OCI-LY1 (cell line): Measurements from ENCODE around the gene LTN1.

ENCODE experiments used
- H2AFZ ChIP-seq: fragments of 200-600 bp; sonication (generic), shearing (Covaris generic); 2 replicates; pipeline ENCODE4 v1.6.0; 2014; ENCODE audit warnings: antibody characterized with exemption, mild to moderate bottlenecking, low read length
- H3F3A ChIP-seq: fragments of 200-600 bp; sonication (generic), shearing (Covaris generic); 2 replicates; pipeline ENCODE4 v1.6.0; 2014; ENCODE audit warnings: mild to moderate bottlenecking, antibody characterized with exemption, low read length, moderate library complexity; ENCODE audit not compliant: insufficient read depth
- H3K27ac ChIP-seq: fragments of 200-600 bp; sonication (generic); 2 replicates; pipeline ENCODE4 v1.5.1; 2014; ENCODE audit warnings: low read length, mixed run types, mild to moderate bottlenecking, low read depth; ENCODE audit not compliant: poor library complexity, severe bottlenecking
- H3K27me3 ChIP-seq: fragments of 200-600 bp; sonication (generic); 2 replicates; pipeline ENCODE4 v1.6.0; 2014; ENCODE audit warnings: antibody characterized with exemption, mild to moderate bottlenecking, low read length, moderate library complexity; ENCODE audit not compliant: insufficient read depth
- H3K36me3 ChIP-seq: fragments of 200-600 bp; sonication (generic); 2 replicates; pipeline ENCODE4 v1.6.1; 2014; ENCODE audit warnings: mild to moderate bottlenecking, antibody characterized with exemption, low read length, moderate library complexity, mixed read lengths; ENCODE audit not compliant: insufficient read depth
- H3K4me1 ChIP-seq: fragments of 200-600 bp; sonication (generic); 2 replicates; pipeline ENCODE4 v1.5.1; 2014; ENCODE audit warnings: mild to moderate bottlenecking, low read length, moderate library complexity; ENCODE audit not compliant: insufficient read depth, severe bottlenecking
- H3K4me2 ChIP-seq: fragments of 200-600 bp; sonication (generic), shearing (Covaris generic); 2 replicates; pipeline ENCODE4 v1.6.1; 2014; ENCODE audit warnings: low read length
- H3K4me3 ChIP-seq: fragments of 200-600 bp; sonication (generic); 2 replicates; pipeline ENCODE4 v1.5.1; 2014; ENCODE audit warnings: low read length, low read depth, mild to moderate bottlenecking, mixed read lengths; ENCODE audit not compliant: poor library complexity, severe bottlenecking
- H3K79me2 ChIP-seq: fragments of 200-600 bp; shearing (Covaris generic); 2 replicates; pipeline ENCODE4 v1.6.1; 2016; ENCODE audit warnings: mixed run types, low read length, mixed read lengths; ENCODE audit not compliant: insufficient read depth
- H3K9ac ChIP-seq: fragments of 200-600 bp; sonication (generic), shearing (Covaris generic); 2 replicates; pipeline ENCODE4 v1.6.1; 2014; ENCODE audit warnings: mild to moderate bottlenecking, low read length, mixed read lengths
- H3K9me2 ChIP-seq: fragments of 200-600 bp; sonication (generic), shearing (Covaris generic); 2 replicates; pipeline ENCODE4 v1.6.1; 2014; ENCODE audit warnings: low read depth, mild to moderate bottlenecking, low read length, mixed read lengths
- H3K9me3 ChIP-seq: fragments of 200-600 bp; shearing (Covaris generic); 2 replicates; pipeline ENCODE4 v1.6.1; 2014; ENCODE audit warnings: low read length, mixed read lengths
- H4K20me1 ChIP-seq: fragments of 200-600 bp; sonication (generic), shearing (Covaris generic); 2 replicates; pipeline ENCODE4 v1.6.0; 2016; ENCODE audit warnings: mild to moderate bottlenecking, low read length; ENCODE audit not compliant: insufficient read depth
- EZH2 ChIP-seq: fragments of 200-600 bp; sonication (generic), shearing (Covaris generic); IDR thresholded peaks from 2 replicates; pipeline ENCODE4 v1.8.0; 2017; ENCODE audit warnings: borderline replicate concordance, mixed run types, mild to moderate bottlenecking, antibody characterized with exemption, low read length, moderate library complexity, mixed read lengths
- TF ChIP-seq, protein P1 (sequence below): fragments of 200-600 bp; sonication (generic), shearing (Covaris generic); IDR thresholded peaks from 2 replicates; pipeline ENCODE4 v1.5.1; 2017; ENCODE audit warnings: mild to moderate bottlenecking, antibody characterized with exemption, low read length, moderate library complexity, mixed read lengths

The LTN1 gene

DNA sequence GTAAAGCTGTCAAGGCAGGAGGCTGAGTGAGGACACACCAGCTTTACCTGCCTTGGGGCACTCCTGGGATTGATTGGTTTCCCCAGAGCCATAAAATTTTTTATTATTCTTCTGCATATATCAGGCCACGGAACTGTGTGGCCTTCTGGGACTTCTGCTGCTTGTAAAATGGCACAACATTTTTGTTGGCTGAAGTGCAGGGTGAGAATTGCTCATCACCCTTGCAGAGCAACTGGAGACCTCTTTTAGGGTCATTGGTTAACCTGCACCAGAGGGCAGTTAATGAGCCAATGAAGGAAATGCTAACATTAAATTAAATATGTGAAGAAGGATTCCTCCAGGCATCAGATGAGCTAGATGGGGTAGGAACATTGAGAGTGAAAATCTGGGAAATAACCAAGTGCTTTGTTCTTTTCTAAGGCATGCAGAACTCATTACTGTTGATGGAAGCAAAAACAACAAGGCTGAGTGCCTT lies 87.7 kb downstream of the LTN1 start:
- Histone ChIP-seq H3K9me3 (no peaks in the 10 kb centered on the region), H4K20me1 (no peaks in the 10 kb centered on the region), H3K4me1 (no peaks in the 10 kb centered on the region), H3K79me2 (no peaks in the 10 kb centered on the region), H3F3A (no peaks in the 10 kb centered on the region), H3K9ac (no peak overlapping the region), H3K9me2 (no peaks in the 10 kb centered on the region), H3K4me3 (no peak overlapping the region), H3K36me3 (no peaks in the 10 kb centered on the region), H2AFZ (no peak overlapping the region), H3K27me3 (no peaks in the 10 kb centered on the region), H3K27ac (no peak overlapping the region), H3K4me2 (no peak overlapping the region)
- TF ChIP-seq, protein P1, sequence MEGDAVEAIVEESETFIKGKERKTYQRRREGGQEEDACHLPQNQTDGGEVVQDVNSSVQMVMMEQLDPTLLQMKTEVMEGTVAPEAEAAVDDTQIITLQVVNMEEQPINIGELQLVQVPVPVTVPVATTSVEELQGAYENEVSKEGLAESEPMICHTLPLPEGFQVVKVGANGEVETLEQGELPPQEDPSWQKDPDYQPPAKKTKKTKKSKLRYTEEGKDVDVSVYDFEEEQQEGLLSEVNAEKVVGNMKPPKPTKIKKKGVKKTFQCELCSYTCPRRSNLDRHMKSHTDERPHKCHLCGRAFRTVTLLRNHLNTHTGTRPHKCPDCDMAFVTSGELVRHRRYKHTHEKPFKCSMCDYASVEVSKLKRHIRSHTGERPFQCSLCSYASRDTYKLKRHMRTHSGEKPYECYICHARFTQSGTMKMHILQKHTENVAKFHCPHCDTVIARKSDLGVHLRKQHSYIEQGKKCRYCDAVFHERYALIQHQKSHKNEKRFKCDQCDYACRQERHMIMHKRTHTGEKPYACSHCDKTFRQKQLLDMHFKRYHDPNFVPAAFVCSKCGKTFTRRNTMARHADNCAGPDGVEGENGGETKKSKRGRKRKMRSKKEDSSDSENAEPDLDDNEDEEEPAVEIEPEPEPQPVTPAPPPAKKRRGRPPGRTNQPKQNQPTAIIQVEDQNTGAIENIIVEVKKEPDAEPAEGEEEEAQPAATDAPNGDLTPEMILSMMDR, result no peak
- TF ChIP-seq EZH2, result no peak

- no peak overlapping the region for H3K4me3 ChIP-seq
- TF ChIP-seq, protein P1, result no peak
- no peak for TF ChIP-seq EZH2
These were observed 89.2 kb downstream of the LTN1 start for GRCh38 chr21:28903448-28903847.

GRCh38 chr21:28900481-28900880 lies 92.2 kb downstream of the LTN1 start:
- Histone ChIP-seq H3K79me2 (no peaks in the 10 kb centered on the region), H3K9ac (no peak overlapping the region), H3K27ac (no peak overlapping the region), H3K4me2 (no peak overlapping the region), H3K9me2 (no peaks in the 10 kb centered on the region), H3F3A (no peaks in the 10 kb centered on the region), H2AFZ (no peak overlapping the region), H3K4me1 (no peaks in the 10 kb centered on the region), H3K9me3 (no peaks in the 10 kb centered on the region), H3K4me3 (no peak overlapping the region), H3K36me3 (no peaks in the 10 kb centered on the region), H4K20me1 (no peaks in the 10 kb centered on the region), H3K27me3 (no peaks in the 10 kb centered on the region)
- TF ChIP-seq EZH2, result no peak
- TF ChIP-seq, protein P1, result no peak

More at GRCh38 chr21:28903448-28903847, 89.2 kb downstream of the LTN1 start:
- Histone ChIP-seq H3K9me2 (no peaks in the 10 kb centered on the region), H3K9ac (no peak overlapping the region), H3K27me3 (no peaks in the 10 kb centered on the region), H3F3A (no peaks in the 10 kb centered on the region), H4K20me1 (no peaks in the 10 kb centered on the region), H3K79me2 (no peaks in the 10 kb centered on the region), H2AFZ (no peak overlapping the region), H3K4me2 (no peak overlapping the region), H3K9me3 (no peaks in the 10 kb centered on the region), H3K27ac (no peak overlapping the region), H3K36me3 (no peaks in the 10 kb centered on the region), H3K4me1 (no peaks in the 10 kb centered on the region)
